ENCODE measurements around the gene MAP3K8. TPM values are rescaled to one million over a fixed set of nuclear protein-coding genes. Genes with fewer than 3 reads are reported as not detected.

MAP3K8 gene
- total and polyA plus RNA-seq, 8 donors: 2.2 to 38.7 (median 13.3) TPM

DNA sequence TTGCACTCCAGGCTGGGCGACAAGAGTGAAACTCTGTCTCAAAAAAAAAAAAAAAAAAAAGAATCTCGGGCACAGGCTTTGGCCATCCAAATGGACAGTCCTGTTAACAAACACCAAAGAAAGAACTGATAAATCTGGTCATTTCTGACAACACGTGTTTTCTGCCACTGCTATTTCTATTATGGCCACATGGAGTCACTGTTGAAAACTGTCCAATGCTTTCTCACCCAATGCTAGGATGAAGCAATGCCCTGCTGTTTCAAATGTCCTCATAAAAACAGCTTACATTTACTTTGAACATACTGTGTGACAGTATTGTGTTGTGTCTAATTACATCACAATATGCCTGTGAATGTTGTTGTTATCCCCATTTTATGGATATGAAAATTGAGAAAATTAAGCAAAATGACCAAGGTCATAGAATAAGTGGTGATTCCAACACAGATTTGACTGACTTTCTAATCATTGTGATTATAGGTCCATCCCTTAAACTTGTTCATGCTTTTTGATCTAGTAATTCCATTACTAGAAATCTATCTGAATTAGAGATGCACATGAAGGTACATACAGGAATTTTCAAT, 19.9 kb upstream of the MAP3K8 start:
- peaks cover 0 to 16% (median 5%) of the 10 kb centered on the region in 4 donors for H3K4me1 ChIP-seq
- peak in 5 of 7 experiments; percentile 71 to 91 (median 84) for TF ChIP-seq CTCF (IDR thresholded peaks at IDR 0.05)
- TF ChIP-seq POLR2A (IDR thresholded peaks at IDR 0.05): no peak
- peak in 1 of 3 donors; percentile 15 for TF ChIP-seq POLR2AphosphoS5 (IDR thresholded peaks at IDR 0.05)
- no peaks in the 10 kb centered on the region for H3K27me3 ChIP-seq
- H3K9me3 ChIP-seq: no peaks in the 10 kb centered on the region
- H3K4me3 ChIP-seq: no peak overlapping the region
- intact Hi-C loops (cut with DNase I; ENCODE audit: low total_unique reads): no loop called here
- peak in 1 of 2 donors; percentile 83 for DNase-seq
- WGBS, 5 donors: 28 to 34% (median 31%) methylated on average over 3 of the region's 3 CpGs
- H3K36me3 ChIP-seq: no peaks in the 10 kb centered on the region
- H3K27ac ChIP-seq: no peak overlapping the region

GRCh38 chr10:30415593-30415992, 18.4 kb upstream of the MAP3K8 start:
- Histone ChIP-seq H3K4me3 (no peak overlapping the region), H3K4me1 (peaks cover 0 to 21% (median 5%) of the 10 kb centered on the region in 4 donors), H3K27me3 (no peaks in the 10 kb centered on the region), H3K36me3 (no peaks in the 10 kb centered on the region), H3K27ac (no peak overlapping the region), H3K9me3 (no peaks in the 10 kb centered on the region)
- TF ChIP-seq POLR2A (IDR thresholded peaks at IDR 0.05) (no peak), EP300 (IDR thresholded peaks at IDR 0.05) (no peak), POLR2AphosphoS5 (IDR thresholded peaks at IDR 0.05) (no peak), CTCF (IDR thresholded peaks at IDR 0.05) (no peak)
- DNase-seq: no peak
- intact Hi-C loops (cut with DNase I; ENCODE audit: low total_unique reads): loop anchor here (5.0 kb wide), 1 partner anchor 117 kb away; no protein-coding TSS in a partner anchor
- WGBS, 5 donors: 91 to 94% (median 92%) methylated on average over 7 of the region's 7 CpGs

DNA sequence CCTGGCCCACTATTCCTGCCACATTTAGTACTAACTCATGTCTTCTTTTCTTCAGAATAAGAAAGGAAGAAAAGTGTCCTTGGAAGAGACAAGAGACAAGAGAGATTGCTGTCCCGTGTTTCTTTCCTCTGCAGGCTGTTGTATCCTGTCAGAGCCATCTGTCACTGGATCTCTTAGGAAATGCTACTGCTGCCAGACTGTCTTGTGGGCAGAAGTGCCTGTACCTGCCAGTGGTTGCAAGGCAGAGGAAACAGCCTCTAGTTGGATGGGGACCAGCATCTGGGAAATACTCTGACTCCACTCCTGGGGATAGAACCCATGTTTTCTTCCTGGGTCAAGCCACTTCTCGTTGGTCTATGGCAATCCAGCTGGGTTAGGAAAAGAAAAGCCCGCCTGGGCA, 16.7 kb upstream of the MAP3K8 start:
- Histone ChIP-seq H3K4me3 (no peak overlapping the region), H3K27me3 (no peaks in the 10 kb centered on the region), H3K36me3 (no peaks in the 10 kb centered on the region), H3K9me3 (no peaks in the 10 kb centered on the region), H3K27ac (no peak overlapping the region), H3K4me1 (peaks cover 0 to 21% (median 5%) of the 10 kb centered on the region in 4 donors)
- intact Hi-C loops (cut with DNase I; ENCODE audit: low total_unique reads): loop anchor here (5.0 kb wide), 1 partner anchor 115 kb away; no protein-coding TSS in a partner anchor
- 74 to 94% (median 80%) methylated on average over 3 of the region's 3 CpGs for WGBS, 5 donors
- DNase-seq: no peak
- no peak for TF ChIP-seq CTCF (IDR thresholded peaks at IDR 0.05)
- no peak for TF ChIP-seq POLR2AphosphoS5 (IDR thresholded peaks at IDR 0.05)
- TF ChIP-seq POLR2A (IDR thresholded peaks at IDR 0.05): no peak
- TF ChIP-seq EP300 (IDR thresholded peaks at IDR 0.05): no peak

DNA sequence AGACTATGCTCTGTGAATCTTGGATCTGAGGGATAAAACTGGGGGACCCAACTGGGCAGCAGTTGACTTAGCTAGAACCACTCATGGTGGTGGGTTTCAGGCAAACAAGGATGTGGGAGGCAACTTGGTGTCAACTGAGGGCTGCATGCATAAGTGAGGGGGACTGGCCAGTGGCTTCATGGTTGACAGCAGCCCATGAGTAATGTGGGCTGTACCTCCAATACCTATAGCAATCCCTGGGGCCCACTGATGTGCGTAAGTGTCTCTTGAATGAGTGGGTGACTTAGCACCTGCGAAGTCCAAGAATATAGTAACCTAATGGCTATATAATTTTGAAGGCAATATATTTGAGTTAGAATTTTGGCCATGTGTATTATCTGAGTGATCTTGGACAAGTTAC, 13.7 kb upstream of the MAP3K8 start:
- Histone ChIP-seq H3K36me3 (no peaks in the 10 kb centered on the region), H3K27ac (no peak overlapping the region), H3K27me3 (no peaks in the 10 kb centered on the region), H3K4me1 (peaks cover 12 to 37% (median 20%) of the 10 kb centered on the region in 4 donors), H3K9me3 (no peaks in the 10 kb centered on the region), H3K4me3 (no peak overlapping the region)
- DNase-seq: no peak
- no peak for TF ChIP-seq POLR2AphosphoS5 (IDR thresholded peaks at IDR 0.05)
- no peak for TF ChIP-seq EP300 (IDR thresholded peaks at IDR 0.05)
- no peak for TF ChIP-seq POLR2A (IDR thresholded peaks at IDR 0.05)
- TF ChIP-seq CTCF (IDR thresholded peaks at IDR 0.05): no peak
- intact Hi-C loops (cut with DNase I; ENCODE audit: low total_unique reads): no loop called here
- WGBS, 5 donors: 96 to 100% (median 97%) methylated on average over 2 of the region's 2 CpGs

Data from stomach (tissue), 9 donors.